CD4-positive, alpha-beta T cell (primary cell): Measurements from ENCODE around the gene RPS6KA2. TPM values are rescaled to one million over a fixed set of nuclear protein-coding genes. Genes with fewer than 3 reads are reported as not detected.

Source experiments
- ATAC-seq: fragments of 200-7000 bp; cut with Tn5 transposase; one replicate; pipeline ENCODE4 v1.10.0; 2022; ENCODE audit warnings: mild to moderate bottlenecking; ENCODE audit not compliant: poor library complexity
- CTCF ChIA-PET: fragments of 350-600 bp; sonication (Branson Sonifier 250); formaldehyde crosslinking; loops from one replicate; lab custom pipeline; 2021; ENCODE audit warnings: antibody characterized with exemption, inconsistent platforms; lab: Charles Lee
- POLR2A ChIA-PET: fragments of 350-600 bp; sonication (Branson Sonifier 250); formaldehyde crosslinking; loops from one replicate; lab custom pipeline; 2021; ENCODE audit warnings: antibody characterized with exemption, inconsistent platforms; lab: Charles Lee
- DNase-seq, 14 experiments: peaks; one replicate each; pipeline ENCODE4 v3.0.0-alpha.2; 2013 to 2020; ENCODE audit warnings: mixed read lengths in 2 of 14
- H3K27ac ChIP-seq, 2 donors: one replicate each; pipeline versions ENCODE4 v1.5.1 to v1.7.0; 2013; ENCODE audit warnings: low read length in 2 of 2, low read depth in 1 of 2, mild to moderate bottlenecking in 1 of 2
- H3K27me3 ChIP-seq, 2 experiments: 1 replicate in 1 of 2; 2 replicates in 1 of 2; pipeline versions ENCODE4 v1.6.1 to v1.7.0; 2013; ENCODE audit warnings: low read length in 2 of 2, control low read depth in 1 of 2, mild to moderate bottlenecking in 1 of 2, moderate library complexity in 1 of 2; ENCODE audit not compliant: insufficient read depth in 2 of 2, control insufficient read depth in 1 of 2
- H3K36me3 ChIP-seq: one replicate; pipeline ENCODE4 v1.6.1; 2013; ENCODE audit warnings: low read length, control low read depth; ENCODE audit not compliant: insufficient read depth
- H3K4me1 ChIP-seq: one replicate; pipeline ENCODE4 v1.6.1; 2013; ENCODE audit warnings: low read length, control low read depth; ENCODE audit not compliant: insufficient read depth
- H3K4me3 ChIP-seq: one replicate; pipeline ENCODE4 v1.5.1; 2013; ENCODE audit warnings: mild to moderate bottlenecking, low read length, moderate library complexity
- H3K9me3 ChIP-seq, 2 experiments: 1 replicate in 1 of 2; 2 replicates in 1 of 2; pipeline versions ENCODE4 v1.6.1 to v1.7.0; 2013; ENCODE audit warnings: low read length in 2 of 2, mild to moderate bottlenecking in 2 of 2, control low read depth in 1 of 2, moderate library complexity in 1 of 2; ENCODE audit not compliant: control insufficient read depth in 1 of 2, insufficient read depth in 1 of 2
- H3K27ac Mint-ChIP-seq: one replicate; pipeline ENCODE4 v1.8.0; 2020; ENCODE audit warnings: mixed read lengths
- H3K27me3 Mint-ChIP-seq: one replicate; pipeline ENCODE4 v1.8.0; 2021; ENCODE audit warnings: mixed read lengths
- H3K36me3 Mint-ChIP-seq: one replicate; pipeline ENCODE4 v1.8.0; 2021; ENCODE audit warnings: low read depth, mixed read lengths
- H3K4me1 Mint-ChIP-seq: one replicate; pipeline ENCODE4 v1.8.0; 2021; ENCODE audit warnings: low read depth, mixed read lengths
- H3K4me3 Mint-ChIP-seq: one replicate; pipeline ENCODE4 v1.8.0; 2020; ENCODE audit warnings: mild to moderate bottlenecking, mixed read lengths
- H3K9me3 Mint-ChIP-seq: one replicate; pipeline ENCODE4 v1.8.0; 2020; ENCODE audit warnings: mixed read lengths
- intact Hi-C, 2 experiments: fragments of 100-400 bp; cut with DNase I in 1 of 2; cut with micrococcal nuclease in 1 of 2; formaldehyde crosslinking; loops; one replicate each; pipeline versions ENCODE4 v1.15.1 to v1.9.0; 2023 to 2025; cut with DNase I, micrococcal nuclease
- total RNA-seq, 174 experiments: library from RNA in 2 of 174; stranded (reverse) in 2 of 174; gene quantifications; one replicate each; pipeline ENCODE4 v1.2.3 and lab custom pipeline; 2021 to 2026
- TF ChIP-seq, protein P1 (sequence below): fragments of 200-600 bp; IDR thresholded peaks from one replicate; pipeline ENCODE4 v1.8.0; 2022; ENCODE audit warnings: antibody characterized with exemption, mild to moderate bottlenecking

Gene RPS6KA2
- total RNA-seq, 2 experiments from 2014 or later, result 5.6 to 6.2 TPM

DNA sequence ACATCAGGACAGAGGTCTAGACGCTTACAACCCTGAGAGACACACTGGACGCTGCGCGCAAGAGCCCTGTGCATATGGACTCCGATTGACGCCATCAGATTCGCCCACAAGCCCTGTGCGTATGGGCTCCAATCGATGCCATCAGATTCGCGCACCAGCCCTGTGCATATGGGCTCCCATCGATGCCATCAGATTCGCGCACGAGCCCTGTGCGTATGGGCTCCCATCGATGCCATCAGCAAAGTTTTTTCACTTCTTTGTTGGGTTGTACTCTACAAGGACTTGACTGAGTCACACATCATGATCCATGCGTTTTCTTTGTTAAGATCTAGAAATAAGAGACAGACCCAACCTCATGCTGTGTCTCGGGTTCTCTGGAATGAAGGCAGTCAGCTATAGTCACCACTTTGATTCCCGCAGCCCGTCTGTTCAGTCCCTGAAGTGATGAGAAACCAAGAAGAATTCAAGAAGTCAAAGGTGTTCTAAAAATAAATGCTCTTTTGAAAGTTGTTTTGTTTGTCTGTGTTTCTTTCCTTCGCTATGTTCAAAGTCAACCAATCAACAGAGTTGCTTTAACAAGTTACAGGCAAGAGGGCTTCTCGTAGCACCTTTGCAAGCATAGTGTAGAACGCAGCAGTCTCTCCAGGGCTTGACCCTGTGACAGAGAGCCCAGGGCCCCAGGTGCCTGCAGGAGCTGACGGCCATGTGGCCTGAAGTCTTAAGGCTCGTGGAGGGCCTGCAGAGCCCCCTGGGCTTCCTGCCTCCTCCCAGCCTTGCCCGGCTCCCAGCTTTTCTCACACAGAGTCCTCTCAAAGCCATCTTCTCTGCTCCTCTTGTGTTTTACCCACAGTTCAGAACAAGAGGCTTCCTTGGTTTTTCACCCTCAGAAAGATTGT, 7.9 kb downstream of the RPS6KA2 start:
- no peak overlapping the region for H3K4me3 Mint-ChIP-seq
- no peaks in the 10 kb centered on the region for H3K4me1 Mint-ChIP-seq
- H3K4me3 ChIP-seq, result no peak overlapping the region
- H3K4me1 ChIP-seq, result no peaks in the 10 kb centered on the region
- no peaks in the 10 kb centered on the region for H3K9me3 ChIP-seq
- H3K27ac Mint-ChIP-seq, result no peak overlapping the region
- intact Hi-C loops, result no loop called here
- no peak for ATAC-seq
- DNase-seq, result no peak
- no peaks in the 10 kb centered on the region for H3K36me3 Mint-ChIP-seq
- ChIA-PET POLR2A (no interaction called here), CTCF (no interaction called here)
- H3K27ac ChIP-seq, result no peak overlapping the region
- peaks cover 5% of the 10 kb centered on the region for H3K27me3 Mint-ChIP-seq
- H3K27me3 ChIP-seq, result peaks cover 0 to 5% of the 10 kb centered on the region in 2 experiments
- TF ChIP-seq, protein P1, sequence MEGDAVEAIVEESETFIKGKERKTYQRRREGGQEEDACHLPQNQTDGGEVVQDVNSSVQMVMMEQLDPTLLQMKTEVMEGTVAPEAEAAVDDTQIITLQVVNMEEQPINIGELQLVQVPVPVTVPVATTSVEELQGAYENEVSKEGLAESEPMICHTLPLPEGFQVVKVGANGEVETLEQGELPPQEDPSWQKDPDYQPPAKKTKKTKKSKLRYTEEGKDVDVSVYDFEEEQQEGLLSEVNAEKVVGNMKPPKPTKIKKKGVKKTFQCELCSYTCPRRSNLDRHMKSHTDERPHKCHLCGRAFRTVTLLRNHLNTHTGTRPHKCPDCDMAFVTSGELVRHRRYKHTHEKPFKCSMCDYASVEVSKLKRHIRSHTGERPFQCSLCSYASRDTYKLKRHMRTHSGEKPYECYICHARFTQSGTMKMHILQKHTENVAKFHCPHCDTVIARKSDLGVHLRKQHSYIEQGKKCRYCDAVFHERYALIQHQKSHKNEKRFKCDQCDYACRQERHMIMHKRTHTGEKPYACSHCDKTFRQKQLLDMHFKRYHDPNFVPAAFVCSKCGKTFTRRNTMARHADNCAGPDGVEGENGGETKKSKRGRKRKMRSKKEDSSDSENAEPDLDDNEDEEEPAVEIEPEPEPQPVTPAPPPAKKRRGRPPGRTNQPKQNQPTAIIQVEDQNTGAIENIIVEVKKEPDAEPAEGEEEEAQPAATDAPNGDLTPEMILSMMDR, result no peak
- H3K9me3 Mint-ChIP-seq, result no peaks in the 10 kb centered on the region
- H3K36me3 ChIP-seq, result no peaks in the 10 kb centered on the region

DNA sequence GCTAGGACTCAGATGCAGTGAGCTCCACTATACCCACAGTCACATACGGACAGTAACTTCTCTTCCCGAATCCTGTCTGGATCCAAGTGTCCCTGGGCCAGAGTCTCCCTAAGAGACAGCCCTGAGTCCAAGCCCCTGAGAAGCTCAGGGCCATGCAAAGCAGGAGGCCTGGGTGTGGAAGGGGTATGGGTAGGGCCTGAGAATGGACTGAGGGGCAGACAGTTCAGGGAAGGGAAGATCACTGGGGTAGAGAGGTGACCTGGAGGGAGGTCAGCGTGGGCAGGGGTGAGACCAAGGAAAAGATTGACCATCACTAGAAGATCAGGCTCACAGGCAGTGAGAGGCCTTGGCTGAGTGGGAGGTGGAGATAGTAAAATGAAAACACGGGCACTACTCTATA, 8.8 kb downstream of the RPS6KA2 start:
- POLR2A ChIA-PET, result no interaction called here
- intact Hi-C loops, result no loop called here

DNA sequence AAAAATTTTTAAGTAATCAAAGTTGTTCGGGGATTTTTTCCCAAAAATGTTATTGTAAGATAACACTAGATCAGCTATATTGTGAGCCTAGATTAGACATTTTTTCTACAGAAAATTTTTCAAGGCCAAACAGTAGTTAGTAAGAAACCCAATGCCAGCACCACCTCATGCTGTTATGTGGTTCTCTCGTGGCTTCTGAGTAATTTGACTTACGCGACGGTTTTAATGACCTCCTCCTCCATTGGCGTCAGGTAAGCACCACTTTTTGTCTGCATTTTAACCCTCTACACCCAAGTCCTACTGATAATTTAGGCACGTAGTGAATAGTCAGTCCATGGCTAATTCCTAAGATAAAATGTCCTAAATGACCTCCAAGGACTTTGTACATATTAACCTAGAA, 9.7 kb downstream of the RPS6KA2 start:
- Mint-ChIP-seq H3K27ac (no peak overlapping the region), H3K27me3 (peaks cover 5% of the 10 kb centered on the region), H3K4me1 (no peaks in the 10 kb centered on the region), H3K36me3 (no peaks in the 10 kb centered on the region), H3K9me3 (no peaks in the 10 kb centered on the region), H3K4me3 (no peak overlapping the region)
- no peak overlapping the region for H3K27ac ChIP-seq
- H3K4me1 ChIP-seq, result no peaks in the 10 kb centered on the region
- ChIA-PET CTCF (no interaction called here), POLR2A (no interaction called here)
- intact Hi-C loops, result no loop called here
- no peaks in the 10 kb centered on the region for H3K9me3 ChIP-seq
- H3K36me3 ChIP-seq, result no peaks in the 10 kb centered on the region
- ATAC-seq, result no peak
- DNase-seq, result no peak
- H3K4me3 ChIP-seq, result no peak overlapping the region
- no peaks in the 10 kb centered on the region for H3K27me3 ChIP-seq
- TF ChIP-seq, protein P1, result no peak

More for the DNA sequence above, 8.8 kb downstream of the RPS6KA2 start:
- no peak overlapping the region for H3K27ac Mint-ChIP-seq
- no peaks in the 10 kb centered on the region for H3K9me3 Mint-ChIP-seq
- no peak overlapping the region for H3K4me3 Mint-ChIP-seq
- peaks cover 5% of the 10 kb centered on the region for H3K27me3 Mint-ChIP-seq
- H3K27me3 ChIP-seq, result peaks cover 0 to under 1% of the 10 kb centered on the region in 2 experiments
- no peaks in the 10 kb centered on the region for H3K4me1 ChIP-seq
- no peaks in the 10 kb centered on the region for H3K36me3 ChIP-seq
- no peaks in the 10 kb centered on the region for H3K36me3 Mint-ChIP-seq
- CTCF ChIA-PET, result no interaction called here
- ATAC-seq (no peak), DNase-seq (no peak)
- H3K4me3 ChIP-seq, result no peak overlapping the region
- no peak overlapping the region for H3K27ac ChIP-seq
- H3K9me3 ChIP-seq, result no peaks in the 10 kb centered on the region
- TF ChIP-seq, protein P1, result no peak
- no peaks in the 10 kb centered on the region for H3K4me1 Mint-ChIP-seq
